Measurements from ENCODE around the gene TMEM108.

TMEM108 gene

DNA sequence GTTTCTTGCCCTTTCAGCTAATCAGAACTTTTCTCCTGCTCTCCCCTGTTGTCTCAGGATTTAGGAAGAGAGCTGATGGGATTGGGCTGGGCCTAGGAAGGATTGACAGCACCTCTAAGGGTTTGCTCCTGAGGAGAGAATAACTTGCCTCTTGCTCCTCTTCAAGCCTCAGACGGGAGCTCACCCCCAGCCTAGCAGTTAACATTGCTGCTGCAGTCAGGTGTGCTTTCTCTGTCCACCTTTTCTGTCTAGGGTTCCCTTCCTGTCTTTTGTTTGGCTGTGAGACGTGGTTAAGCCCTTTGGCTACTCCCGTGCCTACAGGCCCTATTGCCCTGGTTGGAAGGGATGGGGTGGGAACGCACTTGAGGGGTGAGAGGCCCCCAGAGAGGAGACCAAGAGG, 20.1 kb downstream of the TMEM108 start:
- no peak for DNase-seq

GRCh38 chr3:133058831-133059230, 20.6 kb downstream of the TMEM108 start:
- no peak for DNase-seq

GRCh38 chr3:133065193-133065961, 27.2 kb downstream of the TMEM108 start:
- DNase-seq, result no peak

- DNase-seq, result no peak
These were observed 27.8 kb downstream of the TMEM108 start for GRCh38 chr3:133066026-133066425.

DNA sequence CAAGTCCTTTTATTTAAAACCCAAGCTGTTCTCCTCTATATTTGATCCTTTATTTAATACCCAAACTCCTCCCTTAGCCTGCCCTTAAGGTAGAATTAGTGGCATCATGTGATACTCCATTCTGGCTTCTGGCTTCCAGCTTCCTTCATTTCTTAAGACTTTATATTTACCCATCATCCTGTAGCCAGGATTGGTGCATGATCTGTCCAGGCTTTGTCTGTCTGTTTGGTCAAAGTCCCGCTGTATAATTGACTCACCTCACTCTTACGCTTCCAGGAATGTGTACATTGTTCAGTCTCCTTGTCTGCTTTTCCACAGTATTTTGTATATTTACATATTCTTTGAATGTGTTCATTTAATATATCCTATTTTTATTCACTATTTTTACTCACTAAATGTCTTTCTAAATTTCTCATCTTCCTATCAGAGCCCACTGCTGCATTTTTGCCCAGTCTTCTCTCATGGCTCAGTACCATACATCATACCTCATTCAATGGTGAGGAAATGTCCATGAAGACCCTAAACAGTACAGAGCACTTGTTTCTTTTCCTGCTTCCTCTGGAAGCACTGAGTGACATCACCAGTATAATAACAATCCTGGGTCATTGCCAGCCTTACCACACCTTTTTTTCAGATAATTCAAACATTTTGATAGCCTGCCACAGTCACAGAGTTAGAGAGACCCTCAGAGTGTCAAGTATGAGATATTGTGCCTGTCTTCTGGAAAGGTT, 31.5 kb downstream of the TMEM108 start:
- no peak for DNase-seq

DNA sequence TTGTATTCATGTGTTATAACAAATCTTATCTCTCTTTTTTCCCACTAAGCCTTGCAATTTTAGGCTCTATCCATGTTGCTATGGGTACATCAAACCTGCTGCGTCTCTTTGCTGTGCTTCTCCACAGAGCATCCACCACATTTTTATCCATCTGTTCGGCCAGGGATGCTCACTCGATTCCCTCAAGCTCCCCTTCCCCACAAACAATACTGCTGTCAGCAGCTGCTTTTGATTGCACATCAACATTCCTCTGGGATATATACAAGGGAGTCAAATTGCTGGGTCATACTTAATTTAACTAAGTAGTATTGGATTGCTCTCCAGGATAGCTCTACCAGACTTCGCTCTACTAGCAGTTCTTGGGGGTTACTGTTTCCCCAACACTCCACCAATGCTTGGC, 36.8 kb downstream of the TMEM108 start:
- DNase-seq, result no peak

DNA sequence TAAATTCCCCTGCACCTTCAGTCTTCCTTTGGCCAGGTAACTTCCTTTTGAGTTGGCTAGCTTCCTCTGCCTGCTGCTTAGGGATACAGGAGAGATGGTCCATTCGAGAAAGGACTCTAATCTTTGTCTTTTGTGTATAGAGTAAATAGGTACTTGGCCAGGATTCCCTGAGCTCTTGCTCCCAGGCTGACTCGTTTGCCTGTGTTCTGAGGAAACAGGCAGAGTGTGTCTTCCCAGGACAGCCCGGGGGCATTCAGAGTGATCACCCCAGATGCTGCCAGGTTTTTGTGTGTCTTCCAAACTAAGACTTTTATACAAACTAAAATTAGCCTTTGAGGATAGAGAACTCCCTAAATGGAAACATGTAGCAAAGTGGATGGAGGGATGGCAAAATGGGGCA, 39.5 kb downstream of the TMEM108 start:
- no peak for DNase-seq

DNA sequence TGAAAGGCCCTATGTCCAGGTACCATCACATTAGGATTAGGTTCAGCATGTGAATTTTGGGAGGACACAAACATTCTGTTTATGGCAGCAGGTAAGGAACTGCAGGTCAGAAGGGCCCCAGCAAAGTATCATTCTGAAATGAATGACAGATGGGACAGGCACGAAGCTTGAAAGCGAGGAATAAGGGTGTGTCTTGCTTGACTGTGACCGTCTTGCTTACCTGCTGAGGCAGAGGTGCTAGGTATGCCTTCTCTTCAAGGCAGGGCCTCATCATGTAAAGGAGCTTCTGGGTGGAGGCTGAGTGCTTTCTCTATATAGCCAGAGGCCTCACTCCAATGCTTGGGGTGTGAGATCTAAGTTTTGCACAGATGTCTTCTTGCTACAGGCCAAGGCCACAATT, 41.4 kb downstream of the TMEM108 start:
- no peak for DNase-seq

GRCh38 chr3:133081016-133081415, 42.8 kb downstream of the TMEM108 start:
- no peak for DNase-seq

- no peak for DNase-seq
These were observed 45.2 kb downstream of the TMEM108 start for GRCh38 chr3:133083395-133083794.

DNA sequence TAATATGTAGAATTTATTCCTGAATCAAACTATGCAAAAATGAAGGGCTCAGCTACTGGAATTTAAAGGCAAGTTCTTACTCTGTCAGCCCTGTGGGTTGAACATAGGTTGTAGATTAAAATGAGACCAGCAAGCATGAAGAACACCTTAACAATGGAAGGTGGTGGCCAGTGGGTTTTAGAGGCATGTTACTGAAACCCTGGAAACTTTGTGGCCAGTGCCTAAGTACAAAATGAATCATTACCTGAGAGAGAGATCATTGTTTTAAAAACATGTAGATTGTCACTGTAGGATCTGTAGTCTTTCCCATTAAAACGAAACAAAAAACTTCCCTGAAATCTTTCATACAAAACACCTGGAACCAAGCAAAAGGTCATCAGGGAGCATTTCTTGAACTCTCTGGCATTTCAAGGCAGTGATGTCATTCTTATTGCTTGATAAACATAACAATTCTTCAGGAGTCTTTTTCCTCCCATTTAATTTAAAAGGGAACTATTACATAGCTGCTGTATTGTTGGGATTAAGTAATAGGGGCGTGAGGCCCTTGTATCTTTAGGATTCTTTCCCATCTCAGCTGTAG, 51.8 kb downstream of the TMEM108 start:
- no peak for DNase-seq

DNA sequence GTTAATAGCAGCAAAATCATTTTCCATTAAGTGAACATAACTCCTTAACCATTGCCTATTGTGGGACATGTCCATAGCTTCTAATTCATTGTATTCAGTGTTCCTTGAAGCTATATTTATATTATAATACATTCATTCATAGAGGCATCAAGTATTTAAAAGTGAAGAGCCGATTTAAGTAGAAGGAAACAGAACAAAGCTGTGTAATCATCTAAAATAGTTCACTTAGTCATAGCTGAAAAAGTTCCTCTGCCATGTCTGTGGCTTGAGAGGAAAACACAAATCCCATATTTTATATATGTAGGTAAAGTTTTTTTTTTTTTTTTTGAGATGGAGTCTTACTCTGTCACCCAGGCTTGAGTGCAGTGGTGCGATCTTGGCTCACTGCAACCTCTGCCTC, 54.5 kb downstream of the TMEM108 start:
- DNase-seq, result no peak

DNA sequence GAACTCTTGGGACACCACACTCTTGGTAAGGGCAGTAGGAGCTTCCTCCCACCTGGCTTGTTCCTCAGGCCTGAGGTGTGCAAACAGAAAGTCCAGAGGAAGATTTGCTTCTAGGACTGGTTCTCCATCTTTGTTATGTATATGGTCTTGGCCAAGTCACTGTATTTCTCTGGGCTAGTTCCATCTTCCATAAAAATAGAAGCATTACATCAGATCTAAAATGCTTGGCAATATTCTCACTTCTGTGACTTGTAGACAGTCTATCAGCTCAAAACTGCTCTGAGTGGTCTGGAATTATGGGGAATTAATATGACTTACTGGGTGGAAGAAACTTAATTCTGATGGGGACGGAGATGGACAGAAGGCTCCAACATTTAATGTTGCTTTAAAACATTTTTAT, 55.2 kb downstream of the TMEM108 start:
- no peak for DNase-seq

DNA sequence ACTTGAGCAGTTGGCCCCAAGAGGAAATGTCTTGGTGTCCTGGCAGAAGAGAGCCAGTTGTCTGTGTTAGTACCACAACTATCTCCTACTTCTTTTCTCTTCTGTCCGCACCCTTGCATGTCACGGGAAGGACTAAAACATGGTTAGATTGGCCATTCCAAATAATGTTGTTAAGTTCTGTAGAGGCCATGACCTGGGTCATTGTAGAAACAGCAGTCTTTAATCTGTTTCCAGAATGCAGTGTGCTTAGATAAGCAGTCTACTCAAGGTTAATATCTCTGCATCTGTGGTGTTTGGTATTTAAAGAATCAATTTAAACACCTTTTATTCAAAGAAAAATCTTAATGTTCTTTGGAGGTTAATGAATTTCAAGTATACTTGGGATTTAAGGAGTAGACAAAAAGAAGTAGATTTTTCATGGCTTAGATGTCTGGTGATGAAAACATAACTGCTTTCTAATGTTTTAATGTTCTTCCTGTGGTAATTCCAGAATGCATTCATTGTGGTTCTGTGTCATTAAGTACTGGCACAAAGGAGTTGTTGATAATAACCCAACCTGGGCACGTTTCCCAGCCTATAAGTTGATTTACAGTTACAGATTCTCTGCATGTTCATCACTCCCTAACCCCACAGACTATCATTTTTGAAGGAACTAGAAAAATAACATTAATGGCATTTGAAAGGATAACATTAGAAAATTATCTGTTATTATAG, 58.9 kb downstream of the TMEM108 start:
- no peak for DNase-seq

GRCh38 chr3:133103706-133104105, 65.5 kb downstream of the TMEM108 start:
- DNase-seq, result no peak

- no peak for DNase-seq
These were observed 68.0 kb downstream of the TMEM108 start for GRCh38 chr3:133106169-133106568.

- DNase-seq, result no peak
These were observed 74.5 kb downstream of the TMEM108 start for GRCh38 chr3:133112666-133113065.

DNA sequence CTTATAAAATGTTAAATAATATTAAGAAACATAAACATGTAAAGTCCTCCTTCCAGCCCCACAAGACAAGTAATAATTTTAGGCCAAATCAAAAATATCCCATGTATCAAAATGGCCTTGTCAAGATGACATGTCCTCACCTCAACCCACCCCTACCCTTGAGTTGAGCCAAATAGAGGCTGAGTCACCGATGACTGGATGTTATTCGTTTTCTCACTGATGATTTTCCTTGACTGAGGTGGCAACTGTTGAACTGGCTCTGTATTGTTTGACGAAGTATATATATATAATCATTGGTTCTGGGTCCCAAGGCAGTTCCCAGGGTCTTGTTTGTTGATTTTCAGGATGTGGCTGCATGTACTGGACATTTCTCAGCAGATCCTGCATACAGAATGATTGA, 75.3 kb downstream of the TMEM108 start:
- no peak for DNase-seq

GRCh38 chr3:133113927-133114597, 75.9 kb downstream of the TMEM108 start:
- no peak for DNase-seq

DNA sequence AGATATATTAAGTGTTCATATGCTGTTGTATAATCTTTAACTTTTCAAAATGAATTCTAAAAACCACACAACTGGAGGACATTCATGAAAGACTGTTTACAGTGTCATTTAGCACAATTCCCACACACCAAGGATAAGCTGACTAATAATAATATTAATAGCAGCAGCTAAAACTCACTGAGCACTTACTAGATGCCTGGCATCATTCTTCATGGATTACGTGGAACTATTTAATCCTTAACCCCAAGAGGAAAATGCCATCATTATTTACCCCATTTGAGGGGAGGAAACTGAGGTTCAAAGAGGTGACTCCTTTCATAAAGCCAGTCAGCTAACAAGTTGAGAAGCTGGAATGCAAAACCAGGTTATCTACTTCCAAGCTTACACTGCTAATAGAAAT, 77.0 kb downstream of the TMEM108 start:
- DNase-seq, result no peak

DNA sequence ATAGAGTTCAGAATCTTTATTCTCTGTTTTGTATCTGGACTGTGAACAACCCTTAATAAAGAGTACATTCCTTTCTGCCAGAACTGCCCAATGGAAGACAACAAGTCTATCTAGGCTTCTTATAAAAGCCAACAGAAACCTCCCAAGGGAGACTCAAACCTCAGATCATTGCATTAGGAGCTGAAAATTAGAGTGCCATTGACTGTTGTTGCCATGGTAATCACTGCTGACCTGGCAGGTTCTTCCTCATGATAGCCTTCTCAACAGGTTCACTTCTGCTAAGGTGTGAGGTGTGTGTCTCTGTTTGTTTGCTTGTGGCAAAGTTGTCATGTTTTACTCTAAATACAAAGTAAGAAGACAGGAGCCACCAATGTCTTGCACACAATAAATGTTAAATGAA, 79.2 kb downstream of the TMEM108 start:
- no peak for DNase-seq

DNA sequence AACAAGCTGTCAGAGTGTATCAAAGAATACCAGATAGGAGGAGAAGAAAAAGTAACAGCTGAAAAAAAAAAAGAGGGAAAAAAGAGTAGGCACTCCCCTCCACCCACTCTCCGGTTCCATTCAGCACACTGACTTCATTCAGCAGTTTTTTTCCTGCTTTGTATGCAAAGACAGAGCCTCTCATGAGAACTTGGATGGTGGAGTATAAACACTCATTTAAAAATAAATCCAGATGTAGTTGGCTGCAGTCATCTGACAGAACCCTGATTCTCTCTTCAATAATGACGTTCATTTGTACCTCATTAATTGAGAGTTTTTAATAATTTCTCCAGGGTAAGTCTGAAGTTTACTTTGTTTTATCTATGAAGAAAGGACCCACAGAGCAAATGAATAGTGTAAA, 81.0 kb downstream of the TMEM108 start:
- no peak for DNase-seq

- DNase-seq, result no peak
These were observed 83.3 kb downstream of the TMEM108 start for GRCh38 chr3:133121450-133121849.
